B cell (primary cell): ENCODE results near the gene TBX1. TPM values are rescaled to one million over a fixed set of nuclear protein-coding genes. Genes with fewer than 3 reads are reported as not detected.
"Not testable (repeated sequence)": the region's sequence is repeated elsewhere in the genome, so short reads cannot be mapped to it uniquely, and the experiment has no call there.

Source experiments
- ATAC-seq: fragments of 200-7000 bp; cut with Tn5 transposase; one replicate; pipeline ENCODE4 v1.10.0; 2021; ENCODE audit warnings: low read depth, mild to moderate bottlenecking, moderate number of reproducible peaks, moderate library complexity
- CTCF ChIA-PET: fragments of 350-600 bp; sonication (Branson Sonifier 250); formaldehyde crosslinking; loops from one replicate; lab custom pipeline; 2021; ENCODE audit warnings: antibody characterized with exemption, inconsistent platforms; lab: Charles Lee
- POLR2A ChIA-PET: fragments of 350-600 bp; sonication (Branson Sonifier 250); formaldehyde crosslinking; loops from one replicate; lab custom pipeline; 2021; ENCODE audit warnings: antibody characterized with exemption; lab: Charles Lee
- DNase-seq: peaks from one replicate; pipeline ENCODE4 v3.0.0; 2013
- H2AFZ ChIP-seq: 2 replicates; pipeline ENCODE4 v1.6.1; 2012; ENCODE audit warnings: mild to moderate bottlenecking, low read depth, low read length; ENCODE audit not compliant: insufficient read depth, poor library complexity, severe bottlenecking
- H3K27ac ChIP-seq, 2 donors: 1 replicate in 1 of 2; 2 replicates in 1 of 2; pipeline ENCODE4 v1.5.1; 2012 to 2013; ENCODE audit warnings: low read length in 2 of 2, mild to moderate bottlenecking in 2 of 2, moderate library complexity in 1 of 2
- H3K27me3 ChIP-seq, 4 experiments: fragments of 200-600 bp in 1 of 4; sonication (generic) in 1 of 4; replicated peaks in 1 of 4; 1 replicate in 2 of 4; 2 replicates in 2 of 4; pipeline versions ENCODE4 v1.6.1 to v1.7.0; 2013 to 2016; ENCODE audit warnings: low read length in 3 of 4, mild to moderate bottlenecking in 2 of 4, mixed read lengths in 1 of 4, moderate library complexity in 1 of 4; ENCODE audit not compliant: insufficient read depth in 4 of 4, control insufficient read depth in 3 of 4; ENCODE audit errors: control extremely low read depth in 1 of 4
- H3K36me3 ChIP-seq, 2 experiments: replicated peaks in 1 of 2; 1 replicate in 1 of 2; 2 replicates in 1 of 2; pipeline versions ENCODE4 v1.6.1 to v1.7.1; 2013; ENCODE audit warnings: low read length in 1 of 2; ENCODE audit not compliant: insufficient read depth in 2 of 2, control insufficient read depth in 1 of 2; ENCODE audit errors: control extremely low read depth in 1 of 2, extremely low read depth in 1 of 2
- H3K4me1 ChIP-seq, 2 donors: fragments of 200-600 bp in 1 of 2; sonication (generic) in 1 of 2; 1 replicate in 1 of 2; 2 replicates in 1 of 2; pipeline versions ENCODE4 v1.5.1 to v1.6.1; 2013 to 2017; ENCODE audit warnings: low read length in 2 of 2; ENCODE audit not compliant: control insufficient read depth in 2 of 2, insufficient read depth in 2 of 2
- H3K4me2 ChIP-seq: replicated peaks from 2 replicates; pipeline ENCODE3; 2012; ENCODE audit warnings: mild to moderate bottlenecking, low read depth, low read length; ENCODE audit not compliant: poor library complexity, severe bottlenecking
- H3K4me3 ChIP-seq, 5 experiments: fragments of 200-600 bp in 1 of 5; sonication (generic) in 1 of 5; 1 replicate in 3 of 5; 2 replicates in 2 of 5; pipeline versions ENCODE4 v1.5.1 to v1.7.0; 2011 to 2016; ENCODE audit warnings: low read length in 4 of 5, mild to moderate bottlenecking in 4 of 5, low read depth in 2 of 5, control low read depth in 1 of 5, moderate library complexity in 1 of 5; ENCODE audit not compliant: insufficient read depth in 1 of 5; ENCODE audit errors: control extremely low read depth in 1 of 5, extremely low read depth in 1 of 5
- H3K79me2 ChIP-seq: fragments of 200-600 bp; sonication (generic); one replicate; pipeline ENCODE4 v1.6.0; 2016; ENCODE audit warnings: low read length; ENCODE audit not compliant: control insufficient read depth, insufficient read depth
- H3K9ac ChIP-seq: fragments of 200-600 bp; sonication (generic); 2 replicates; pipeline ENCODE4 v1.6.1; 2017; ENCODE audit warnings: mild to moderate bottlenecking, low read length, moderate library complexity
- H3K9me3 ChIP-seq, 3 donors: one replicate each; pipeline versions ENCODE4 v1.6.1 to v1.7.1; 2013; ENCODE audit warnings: low read length in 2 of 3; ENCODE audit not compliant: control insufficient read depth in 2 of 3, insufficient read depth in 1 of 3; ENCODE audit errors: control extremely low read depth in 1 of 3
- H4K20me1 ChIP-seq: 2 replicates; pipeline ENCODE4 v1.6.0; 2012; ENCODE audit warnings: mild to moderate bottlenecking, low read length; ENCODE audit not compliant: insufficient read depth, control insufficient read depth, poor library complexity, severe bottlenecking
- H3K27ac Mint-ChIP-seq: one replicate; pipeline ENCODE4 v1.8.0; 2021; ENCODE audit warnings: mixed read lengths
- H3K27me3 Mint-ChIP-seq: one replicate; pipeline ENCODE4 v1.8.0; 2021; ENCODE audit warnings: mixed read lengths
- H3K4me1 Mint-ChIP-seq: one replicate; pipeline ENCODE4 v1.8.0; 2021; ENCODE audit warnings: mixed read lengths
- H3K4me3 Mint-ChIP-seq: one replicate; pipeline ENCODE4 v1.8.0; 2021; ENCODE audit warnings: mixed read lengths
- H3K9me3 Mint-ChIP-seq: one replicate; pipeline ENCODE4 v1.8.0; 2022; ENCODE audit warnings: mixed read lengths; ENCODE audit not compliant: insufficient read depth
- CTCF ChIP-seq: fragments of 200-600 bp; IDR thresholded peaks from one replicate; pipeline ENCODE4 v1.8.0; 2022; ENCODE audit warnings: antibody characterized with exemption, mild to moderate bottlenecking
- EZH2 ChIP-seq: IDR thresholded peaks from 2 replicates; pipeline ENCODE4 v1.6.1; 2012; ENCODE audit warnings: borderline replicate concordance, low read depth, mild to moderate bottlenecking, moderate library complexity, low read length; ENCODE audit not compliant: insufficient read depth, poor library complexity, severe bottlenecking
- WGBS: methylation state at CpG from one replicate; pipeline ENCODE4 v1.1.5; 2013; ENCODE audit warnings: missing lambda C conversion rate; ENCODE audit not compliant: insufficient coverage; 5-methylcytosine and 5-hydroxymethylcytosine counted together
- intact Hi-C: fragments of 100-400 bp; cut with micrococcal nuclease; formaldehyde crosslinking; loops from one replicate; pipeline ENCODE4 v1.10.0; 2022
- polyA plus RNA-seq: library from polyadenylated mRNA; depleted of rRNA; stranded (reverse); fragments of >200 nt; gene quantifications from 2 replicates; pipeline ENCODE4 v1.2.3, GENCODE V29; 2012
- total RNA-seq, 2 donors: library from RNA; stranded (reverse); fragments of 120-200 nt in 1 of 2; gene quantifications; 1 replicate in 1 of 2; 2 replicates in 1 of 2; pipeline versions ENCODE4 v1.2.3 to v1.2.4, GENCODE V29; 2013 to 2022

Gene TBX1
- total and polyA plus RNA-seq, 2 donors (not counting 1 experiment from before 2014, with no cell fraction given): not detected

DNA sequence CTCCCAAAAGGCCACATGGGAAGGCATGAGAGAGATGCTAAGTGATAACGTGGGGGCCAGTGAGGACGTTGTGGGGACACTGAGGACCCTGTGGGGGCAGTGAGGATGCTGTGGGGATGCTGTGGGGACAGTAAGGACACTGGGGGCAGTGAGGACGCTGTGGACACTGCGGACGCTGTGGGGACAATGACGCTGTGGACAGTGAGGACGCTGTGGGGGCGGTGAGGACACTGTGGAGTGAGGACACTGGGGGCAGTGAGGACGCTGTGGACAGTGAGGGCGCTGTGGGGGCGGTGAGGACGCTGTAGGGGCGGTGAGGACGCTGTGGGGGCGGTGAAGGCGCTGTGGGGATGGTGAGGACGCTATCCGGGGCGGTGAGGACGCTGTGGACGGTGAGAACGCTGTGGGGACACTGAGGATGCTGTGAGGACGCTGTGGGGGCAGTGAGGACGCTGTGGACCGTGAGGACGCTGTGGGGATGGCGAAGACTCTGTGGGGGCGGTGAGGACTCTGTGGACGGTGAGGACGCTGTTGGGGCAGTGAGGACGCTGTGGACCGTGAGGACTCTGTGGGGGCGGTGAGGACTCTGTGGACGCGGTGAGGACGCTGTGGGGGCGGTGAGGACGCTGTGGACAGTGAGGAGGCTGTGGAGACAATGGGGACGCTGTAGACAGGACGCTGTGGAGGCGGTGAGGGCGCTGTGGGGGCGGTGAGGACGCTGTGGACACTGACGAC is 35.5 kb upstream of the TBX1 start:
- peaks cover 0 to 37% (median 13%) of the 10 kb centered on the region in 4 experiments for H3K27me3 ChIP-seq
- peaks cover 9 to 18% of the 10 kb centered on the region in 2 donors for H3K4me1 ChIP-seq
- WGBS: 94% methylated on average over 44 of the region's 45 CpGs
- TF ChIP-seq EZH2: no peak
- no peak for TF ChIP-seq CTCF
- Mint-ChIP-seq H3K4me3 (peak overlapping the region; percentile 70), H3K27me3 (peaks cover 34% of the 10 kb centered on the region), H3K9me3 (no peaks in the 10 kb centered on the region), H3K4me1 (peaks cover 13% of the 10 kb centered on the region), H3K27ac (no peak overlapping the region)
- POLR2A ChIA-PET: no interaction called here
- H3K4me3 ChIP-seq: no peak overlapping the region
- no peak overlapping the region for H3K27ac ChIP-seq
- CTCF ChIA-PET: no interaction called here
- H2AFZ ChIP-seq: no peak overlapping the region
- no peaks in the 10 kb centered on the region for H4K20me1 ChIP-seq
- no peak overlapping the region for H3K4me2 ChIP-seq
- DNase-seq (no peak), ATAC-seq (no peak)
- intact Hi-C loops: no loop called here
- H3K79me2 ChIP-seq: no peaks in the 10 kb centered on the region
- H3K9me3 ChIP-seq: peaks cover 0 to 14% (median 0%) of the 10 kb centered on the region in 3 donors
- H3K9ac ChIP-seq: no peak overlapping the region
- H3K36me3 ChIP-seq: no peaks in the 10 kb centered on the region

DNA sequence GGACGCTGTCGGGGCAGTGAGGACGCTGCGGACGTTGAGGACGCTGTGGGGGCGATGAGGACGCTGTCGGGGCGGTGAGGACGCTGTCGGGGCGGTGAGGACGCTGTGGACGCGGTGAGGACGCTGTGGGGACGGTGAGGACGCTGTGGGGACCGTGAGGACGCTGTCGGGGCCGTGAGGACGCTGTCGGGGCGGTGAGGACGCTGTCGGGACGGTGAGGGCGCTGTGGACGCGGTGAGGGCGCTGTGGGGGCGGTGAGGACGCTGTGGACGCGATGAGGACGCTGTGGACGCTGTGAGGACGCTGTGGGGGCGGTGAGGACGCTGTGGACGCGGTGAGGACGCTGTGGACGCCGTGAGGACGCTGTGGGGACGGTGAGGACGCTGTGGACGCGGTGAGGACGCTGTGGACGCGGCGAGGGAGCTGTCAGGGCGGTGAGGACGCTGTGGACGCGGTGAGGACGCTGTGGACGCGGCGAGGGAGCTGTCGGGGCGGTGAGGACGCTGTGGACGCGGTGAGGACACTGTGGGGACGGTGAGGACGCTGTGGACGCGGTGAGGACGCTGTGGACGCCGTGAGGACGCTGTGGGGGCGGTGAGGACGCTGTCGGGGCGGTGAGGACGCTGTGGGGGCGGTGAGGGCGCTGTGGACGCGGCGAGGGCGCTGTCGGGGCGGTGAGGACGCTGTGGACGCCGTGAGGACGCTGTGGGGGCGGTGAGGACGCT is 34.4 kb upstream of the TBX1 start:
- peaks cover 0 to 14% (median 0%) of the 10 kb centered on the region in 3 donors for H3K9me3 ChIP-seq
- peaks cover 0 to 36% (median 11%) of the 10 kb centered on the region in 4 experiments for H3K27me3 ChIP-seq
- peaks cover 17 to 23% of the 10 kb centered on the region in 2 donors for H3K4me1 ChIP-seq
- H4K20me1 ChIP-seq, H3K4me3 ChIP-seq, DNase-seq, H3K9me3 Mint-ChIP-seq, H3K4me3 Mint-ChIP-seq, H3K79me2 ChIP-seq, H2AFZ ChIP-seq, H3K36me3 ChIP-seq, CTCF ChIA-PET, H3K4me2 ChIP-seq, H3K9ac ChIP-seq, H3K27ac ChIP-seq, intact Hi-C loops, ATAC-seq, H3K27ac Mint-ChIP-seq, POLR2A ChIA-PET: not testable (repeated sequence)
- 95% methylated on average over 90 of the region's 96 CpGs for WGBS
- peaks cover 26% of the 10 kb centered on the region for H3K27me3 Mint-ChIP-seq
- peaks cover 14% of the 10 kb centered on the region for H3K4me1 Mint-ChIP-seq
